DOHH2 (cell line): ENCODE results near the gene LTA.

Experiments
- H3F3A ChIP-seq: fragments of 200-600 bp; sonication (generic), shearing (Covaris generic); 2 replicates; pipeline ENCODE4 v1.6.0; 2016; ENCODE audit warnings: antibody characterized with exemption, mild to moderate bottlenecking; ENCODE audit not compliant: control insufficient read depth, insufficient read depth
- H3K27ac ChIP-seq: fragments of 200-600 bp; sonication (generic); 2 replicates; pipeline ENCODE4 v1.5.1; 2014; ENCODE audit warnings: low read depth, mild to moderate bottlenecking, low read length, moderate library complexity
- H3K27me3 ChIP-seq: fragments of 200-600 bp; sonication (generic); 2 replicates; pipeline ENCODE4 v1.6.1; 2014; ENCODE audit warnings: mild to moderate bottlenecking, low read length, mixed read lengths; ENCODE audit not compliant: control insufficient read depth
- H3K36me3 ChIP-seq: fragments of 200-600 bp; sonication (generic); 2 replicates; pipeline ENCODE4 v1.6.1; 2014; ENCODE audit warnings: mild to moderate bottlenecking, low read length, moderate library complexity, mixed read lengths; ENCODE audit not compliant: control insufficient read depth
- H3K4me1 ChIP-seq: fragments of 200-600 bp; sonication (generic); 2 replicates; pipeline ENCODE4 v1.6.1; 2014; ENCODE audit warnings: mild to moderate bottlenecking, low read length, mixed read lengths; ENCODE audit not compliant: control insufficient read depth
- H3K4me2 ChIP-seq: fragments of 200-600 bp; sonication (generic); 2 replicates; pipeline ENCODE4 v1.6.0; 2014; ENCODE audit warnings: mild to moderate bottlenecking, low read length, moderate library complexity
- H3K4me3 ChIP-seq: fragments of 200-600 bp; sonication (generic); 2 replicates; pipeline ENCODE4 v1.5.1; 2014; ENCODE audit warnings: mild to moderate bottlenecking, low read length, mixed read lengths
- H3K79me2 ChIP-seq: fragments of 200-600 bp; sonication (generic); 2 replicates; pipeline ENCODE4 v1.6.1; 2014; ENCODE audit warnings: mild to moderate bottlenecking, low read length, mixed read lengths; ENCODE audit not compliant: control insufficient read depth
- H3K9me2 ChIP-seq: fragments of 200-600 bp; sonication (generic); replicated peaks from 2 replicates; pipeline ENCODE4 v1.6.1; 2014; ENCODE audit warnings: mild to moderate bottlenecking, low read length, mixed read lengths; ENCODE audit not compliant: control insufficient read depth
- H3K9me3 ChIP-seq: fragments of 200-600 bp; sonication (generic); 2 replicates; pipeline ENCODE4 v1.6.1; 2014; ENCODE audit warnings: antibody characterized with exemption, low read length, mixed read lengths; ENCODE audit not compliant: control insufficient read depth, insufficient read depth
- H4K20me1 ChIP-seq: fragments of 200-600 bp; sonication (generic); 2 replicates; pipeline ENCODE4 v1.6.0; 2014; ENCODE audit warnings: low read depth, mild to moderate bottlenecking, antibody characterized with exemption, low read length, moderate library complexity; ENCODE audit not compliant: control insufficient read depth, insufficient read depth
- CTCF ChIP-seq: fragments of 200-600 bp; sonication (generic); IDR thresholded peaks from one replicate; pipeline ENCODE4 v1.5.1; 2014; ENCODE audit warnings: antibody characterized with exemption, mild to moderate bottlenecking, low read depth, low read length; ENCODE audit not compliant: poor library complexity, severe bottlenecking
- EZH2phosphoT487 ChIP-seq: fragments of 200-600 bp; sonication (generic); IDR thresholded peaks from 2 replicates; pipeline ENCODE4 v1.6.1; 2017; ENCODE audit warnings: borderline replicate concordance, mild to moderate bottlenecking, antibody characterized with exemption, low read length, moderate library complexity, mixed read lengths

Gene LTA

GRCh38 chr6:31614684-31615578 lies 42.8 kb downstream of the LTA start, which contains the start of gene AIF1:
AIF1 (plus strand) TSS chr6:31615234; CDS start chr6:31615330, 96 bp downstream.
- Histone ChIP-seq H3K9me2 (no peaks in the 10 kb centered on the region), H4K20me1 (no peaks in the 10 kb centered on the region), H3K36me3 (no peaks in the 10 kb centered on the region), H3F3A (peaks cover 22% of the 10 kb centered on the region), H3K9me3 (no peaks in the 10 kb centered on the region), H3K79me2 (peaks cover 9% of the 10 kb centered on the region), H3K27me3 (no peaks in the 10 kb centered on the region), H3K4me1 (peaks cover 38% of the 10 kb centered on the region), H3K4me3 (peak within 1 kb of the TSS; percentile 81), H3K4me2 (peak within 1 kb of the TSS; percentile 93), H3K27ac (peak within 1 kb of the TSS; percentile 71)
- TF ChIP-seq EZH2phosphoT487 (no peak), CTCF (no peak)

- Histone ChIP-seq H3K4me2 (peak overlapping the region; percentile 93), H3K4me3 (peak overlapping the region; percentile 81)
These were observed 43.7 kb downstream of the LTA start for GRCh38 chr6:31615748-31616147.

GRCh38 chr6:31617010-31617409 lies 44.9 kb downstream of the LTA start:
- peaks cover 24% of the 10 kb centered on the region for H3K79me2 ChIP-seq
- no peaks in the 10 kb centered on the region for H3K9me3 ChIP-seq
- TF ChIP-seq CTCF (no peak), EZH2phosphoT487 (no peak)
- H3K4me3 ChIP-seq: peak overlapping the region; percentile 81
- H3F3A ChIP-seq: peaks cover 22% of the 10 kb centered on the region
- H3K9me2 ChIP-seq: no peaks in the 10 kb centered on the region
- peak overlapping the region; percentile 93 for H3K4me2 ChIP-seq
- peaks cover 14% of the 10 kb centered on the region for H3K36me3 ChIP-seq
- peaks cover 5% of the 10 kb centered on the region; the same call in 1 of the 2 replicates for H4K20me1 ChIP-seq
- no peak overlapping the region for H3K27ac ChIP-seq
- peaks cover 44% of the 10 kb centered on the region for H3K4me1 ChIP-seq
- no peaks in the 10 kb centered on the region for H3K27me3 ChIP-seq

More at GRCh38 chr6:31615748-31616147, 43.7 kb downstream of the LTA start:
- H3K36me3 ChIP-seq: peaks cover under 1% of the 10 kb centered on the region
- peaks cover 38% of the 10 kb centered on the region for H3K4me1 ChIP-seq
- TF ChIP-seq EZH2phosphoT487 (no peak), CTCF (no peak)
- H3F3A ChIP-seq: peaks cover 22% of the 10 kb centered on the region
- no peaks in the 10 kb centered on the region for H3K9me3 ChIP-seq
- H3K79me2 ChIP-seq: peaks cover 12% of the 10 kb centered on the region
- H3K9me2 ChIP-seq: no peaks in the 10 kb centered on the region
- H4K20me1 ChIP-seq: no peaks in the 10 kb centered on the region
- H3K27me3 ChIP-seq: no peaks in the 10 kb centered on the region
- H3K27ac ChIP-seq: peak overlapping the region; percentile 71
